ENCODE results near the gene UNC13B.

- TF ChIP-seq, protein P1, sequence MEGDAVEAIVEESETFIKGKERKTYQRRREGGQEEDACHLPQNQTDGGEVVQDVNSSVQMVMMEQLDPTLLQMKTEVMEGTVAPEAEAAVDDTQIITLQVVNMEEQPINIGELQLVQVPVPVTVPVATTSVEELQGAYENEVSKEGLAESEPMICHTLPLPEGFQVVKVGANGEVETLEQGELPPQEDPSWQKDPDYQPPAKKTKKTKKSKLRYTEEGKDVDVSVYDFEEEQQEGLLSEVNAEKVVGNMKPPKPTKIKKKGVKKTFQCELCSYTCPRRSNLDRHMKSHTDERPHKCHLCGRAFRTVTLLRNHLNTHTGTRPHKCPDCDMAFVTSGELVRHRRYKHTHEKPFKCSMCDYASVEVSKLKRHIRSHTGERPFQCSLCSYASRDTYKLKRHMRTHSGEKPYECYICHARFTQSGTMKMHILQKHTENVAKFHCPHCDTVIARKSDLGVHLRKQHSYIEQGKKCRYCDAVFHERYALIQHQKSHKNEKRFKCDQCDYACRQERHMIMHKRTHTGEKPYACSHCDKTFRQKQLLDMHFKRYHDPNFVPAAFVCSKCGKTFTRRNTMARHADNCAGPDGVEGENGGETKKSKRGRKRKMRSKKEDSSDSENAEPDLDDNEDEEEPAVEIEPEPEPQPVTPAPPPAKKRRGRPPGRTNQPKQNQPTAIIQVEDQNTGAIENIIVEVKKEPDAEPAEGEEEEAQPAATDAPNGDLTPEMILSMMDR (IDR thresholded peaks at IDR 0.05): no peak
- TF ChIP-seq POLR2AphosphoS5 (IDR thresholded peaks at IDR 0.05): no peak
Measured at GRCh38 chr9:35426627-35427026, 264.8 kb downstream of the UNC13B start.

All from sigmoid colon (tissue), 4 donors.